Ishikawa (cell line): ENCODE results near the gene ALAS1.

ENCODE experiments used
- CEBPB ChIP-seq: IDR thresholded peaks from 2 replicates; pipeline ENCODE4 v1.6.1; 2012
- CREB1 ChIP-seq: IDR thresholded peaks from 2 replicates; pipeline ENCODE4 v1.6.1; 2012; ENCODE audit warnings: low read depth
- EGR1 ChIP-seq: IDR thresholded peaks from 2 replicates; pipeline ENCODE4 v1.6.1; 2012
- EP300 ChIP-seq: IDR thresholded peaks from 2 replicates; pipeline ENCODE4 v1.6.1; 2012; ENCODE audit warnings: borderline replicate concordance
- FOXM1 ChIP-seq: IDR thresholded peaks from 2 replicates; pipeline ENCODE4 v1.6.1; 2012; ENCODE audit warnings: low read depth, borderline replicate concordance
- NFIC ChIP-seq: IDR thresholded peaks from 2 replicates; pipeline ENCODE4 v1.6.1; 2012
- RAD21 ChIP-seq: IDR thresholded peaks from 2 replicates; pipeline ENCODE4 v1.6.1; 2012; ENCODE audit warnings: low read depth
- REST ChIP-seq: IDR thresholded peaks from 2 replicates; pipeline ENCODE4 v1.6.1; 2012; ENCODE audit warnings: low read depth, mild to moderate bottlenecking
- TAF1 ChIP-seq: IDR thresholded peaks from 2 replicates; pipeline ENCODE4 v1.6.1; 2012; ENCODE audit warnings: low read depth, mild to moderate bottlenecking
- TCF12 ChIP-seq: IDR thresholded peaks from 2 replicates; pipeline ENCODE4 v1.6.1; 2012; ENCODE audit warnings: low read depth
- TEAD4 ChIP-seq: IDR thresholded peaks from 2 replicates; pipeline ENCODE4 v1.6.1; 2012
- YY1 ChIP-seq: IDR thresholded peaks from 2 replicates; pipeline ENCODE4 v1.6.1; 2012; ENCODE audit warnings: low read depth
- ZBTB7A ChIP-seq: IDR thresholded peaks from 2 replicates; pipeline ENCODE4 v1.6.1; 2012; ENCODE audit warnings: low read depth
- TF ChIP-seq, protein P1 (sequence below): IDR thresholded peaks from 2 replicates; pipeline ENCODE4 v1.6.1; 2012
- TF ChIP-seq, protein P2 (sequence below): IDR thresholded peaks from 2 replicates; pipeline ENCODE4 v1.6.1; 2012

ALAS1 gene

DNA sequence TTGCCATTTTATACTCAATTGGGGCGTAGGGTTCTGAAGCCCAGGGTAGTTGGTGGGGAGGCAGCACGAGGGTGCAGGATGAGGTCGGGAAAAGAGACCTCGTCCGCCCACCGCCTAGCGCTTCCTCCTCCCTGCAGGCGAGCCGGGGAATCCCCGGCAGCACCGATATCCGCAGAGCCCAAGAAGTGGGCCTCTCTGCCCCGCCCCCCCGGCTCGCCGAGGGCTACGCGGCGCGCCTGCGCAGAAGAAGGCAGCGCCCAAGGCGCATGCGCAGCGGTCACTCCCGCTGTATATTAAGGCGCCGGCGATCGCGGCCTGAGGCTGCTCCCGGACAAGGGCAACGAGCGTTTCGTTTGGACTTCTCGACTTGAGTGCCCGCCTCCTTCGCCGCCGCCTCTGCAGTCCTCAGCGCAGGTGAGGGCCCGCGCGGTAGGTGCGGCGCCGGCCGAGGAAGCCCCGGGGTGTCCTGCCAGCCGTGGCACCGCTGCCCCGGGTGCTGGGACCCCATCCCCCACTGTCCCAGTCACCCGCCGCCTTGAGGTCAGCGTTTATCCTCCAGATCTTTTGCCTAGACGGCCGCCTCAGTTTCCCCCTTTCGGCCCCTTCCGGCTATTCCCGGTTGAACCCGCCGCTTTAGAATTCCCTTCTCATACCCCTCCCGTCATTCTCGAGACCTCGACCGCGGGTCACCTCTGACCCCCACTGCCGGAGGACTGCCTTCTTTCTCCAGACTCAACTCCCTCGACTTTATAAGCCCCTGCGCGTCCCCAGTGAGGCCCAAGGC, at the start of gene ALAS1:
TSS of gene ALAS1 (plus strand) at position 319 of the 784 bp plus-strand sequence. CDS start 1,082 bp downstream, outside the sequence.
- TF ChIP-seq FOXM1 (no peak), TAF1 (peak; percentile 86), EP300 (no peak)
- TF ChIP-seq, protein P1, sequence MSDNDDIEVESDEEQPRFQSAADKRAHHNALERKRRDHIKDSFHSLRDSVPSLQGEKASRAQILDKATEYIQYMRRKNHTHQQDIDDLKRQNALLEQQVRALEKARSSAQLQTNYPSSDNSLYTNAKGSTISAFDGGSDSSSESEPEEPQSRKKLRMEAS: peak; percentile 56; the same call in 1 of the 2 replicates
- TF ChIP-seq, protein P2, sequence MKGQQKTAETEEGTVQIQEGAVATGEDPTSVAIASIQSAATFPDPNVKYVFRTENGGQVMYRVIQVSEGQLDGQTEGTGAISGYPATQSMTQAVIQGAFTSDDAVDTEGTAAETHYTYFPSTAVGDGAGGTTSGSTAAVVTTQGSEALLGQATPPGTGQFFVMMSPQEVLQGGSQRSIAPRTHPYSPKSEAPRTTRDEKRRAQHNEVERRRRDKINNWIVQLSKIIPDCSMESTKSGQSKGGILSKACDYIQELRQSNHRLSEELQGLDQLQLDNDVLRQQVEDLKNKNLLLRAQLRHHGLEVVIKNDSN: no peak

GRCh38 chr3:52149021-52149420, 48.9 kb upstream of the ALAS1 start:
- no peak for TF ChIP-seq TEAD4
- TF ChIP-seq NFIC: no peak
- no peak for TF ChIP-seq RAD21
- TF ChIP-seq EP300: no peak
- TF ChIP-seq, protein P2: no peak
- no peak for TF ChIP-seq EGR1
- TF ChIP-seq CEBPB: no peak
- no peak for TF ChIP-seq TAF1
- no peak for TF ChIP-seq TCF12
- TF ChIP-seq FOXM1: no peak
- no peak for TF ChIP-seq REST
- no peak for TF ChIP-seq CREB1
- TF ChIP-seq YY1: no peak
- no peak for TF ChIP-seq ZBTB7A
- TF ChIP-seq, protein P1: no peak

DNA sequence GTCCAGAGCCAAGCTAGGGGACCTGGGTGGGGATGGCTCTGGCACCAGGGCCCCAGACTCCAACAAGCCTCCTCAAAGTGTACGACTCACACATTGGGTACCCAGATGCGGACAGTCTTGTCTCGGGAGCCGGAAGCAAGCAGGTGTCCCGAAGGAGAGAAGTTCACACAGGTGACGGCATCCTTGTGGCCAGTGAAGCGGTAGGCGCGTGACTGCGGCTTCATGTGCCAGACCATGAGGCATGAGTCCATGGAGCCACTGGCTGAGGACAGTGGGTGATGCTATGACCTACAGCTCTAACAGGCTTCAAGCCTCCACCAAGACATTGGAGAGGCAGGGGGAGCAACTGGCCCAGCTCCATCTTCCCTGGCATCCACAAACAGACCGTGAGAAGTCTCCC, 48.2 kb upstream of the ALAS1 start:
- TF ChIP-seq YY1: no peak
- TF ChIP-seq EP300: no peak
- no peak for TF ChIP-seq RAD21
- TF ChIP-seq, protein P1: no peak
- no peak for TF ChIP-seq CEBPB
- TF ChIP-seq NFIC: no peak
- no peak for TF ChIP-seq ZBTB7A

DNA sequence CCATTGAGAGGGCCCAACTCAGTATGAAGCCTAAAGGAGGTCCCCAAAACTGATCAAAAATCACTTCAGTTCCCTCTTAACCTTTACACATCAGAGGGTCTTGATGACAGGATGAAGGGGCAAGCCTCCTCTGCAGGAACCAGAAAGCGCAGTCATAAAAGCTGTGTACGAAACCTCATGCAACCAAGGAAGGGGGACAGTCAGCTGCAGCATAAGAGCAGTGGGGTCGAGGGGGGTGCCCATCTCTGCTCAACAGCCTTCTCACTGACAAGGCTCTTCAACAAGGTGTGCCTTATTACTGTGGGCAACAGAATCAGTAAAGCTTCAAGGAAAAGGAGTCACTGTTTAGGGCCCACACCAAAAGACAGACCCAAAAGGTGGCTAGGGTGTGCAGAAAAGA, 47.6 kb upstream of the ALAS1 start:
- TF ChIP-seq TAF1 (no peak), ZBTB7A (no peak)

- TF ChIP-seq, protein P1: no peak
- TF ChIP-seq, protein P2: no peak
- no peak for TF ChIP-seq CREB1
Measured at GRCh38 chr3:52150860-52151259, 47.1 kb upstream of the ALAS1 start.

- TF ChIP-seq, protein P1: peak; percentile 58; the same call in 1 of the 2 replicates
- peak; percentile 66 for TF ChIP-seq NFIC
- no peak for TF ChIP-seq YY1
Measured at GRCh38 chr3:52153389-52154096, 44.4 kb upstream of the ALAS1 start.
